Astrocyte (in vitro differentiated cells and primary cell): ENCODE measurements around the gene ICE1. TPM values are rescaled to one million over a fixed set of nuclear protein-coding genes. Genes with fewer than 3 reads are reported as not detected.

Experiments used
- DNase-seq: peaks from one replicate; pipeline ENCODE4 v3.0.0-alpha.2; 2010; ENCODE audit warnings: low read depth
- FAIRE-seq: peaks from 2 replicates; lab custom pipeline; 2011; peaks lifted over from hg19 to GRCh38; lab: Jason Lieb, UNC
- H2AFZ ChIP-seq: 2 replicates; pipeline ENCODE4 v1.6.0; 2012; ENCODE audit warnings: low read depth, low read length, inconsistent platforms
- H3K27ac ChIP-seq: 2 replicates; pipeline ENCODE4 v1.5.1; 2011; ENCODE audit warnings: low read depth, low read length, inconsistent platforms
- H3K27me3 ChIP-seq: 2 replicates; pipeline ENCODE4 v1.6.0; 2011; ENCODE audit warnings: low read length, inconsistent platforms; ENCODE audit not compliant: insufficient read depth
- H3K36me3 ChIP-seq: 2 replicates; pipeline ENCODE4 v1.5.1; 2011; ENCODE audit warnings: low read length, inconsistent platforms; ENCODE audit not compliant: insufficient read depth
- H3K4me1 ChIP-seq: 2 replicates; pipeline ENCODE4 v1.5.1; 2011; ENCODE audit warnings: low read length, inconsistent platforms; ENCODE audit not compliant: insufficient read depth
- H3K4me2 ChIP-seq: 2 replicates; pipeline ENCODE4 v1.6.0; 2012; ENCODE audit warnings: low read length, inconsistent platforms
- H3K4me3 ChIP-seq: 2 replicates; pipeline ENCODE4 v1.5.1; 2011; ENCODE audit warnings: low read depth, mild to moderate bottlenecking, low read length, inconsistent platforms; ENCODE audit not compliant: insufficient read depth
- H3K79me2 ChIP-seq: 2 replicates; pipeline ENCODE4 v1.6.0; 2012; ENCODE audit warnings: mild to moderate bottlenecking, low read length, inconsistent platforms; ENCODE audit not compliant: insufficient read depth
- H3K9ac ChIP-seq: 2 replicates; pipeline ENCODE4 v1.6.0; 2012; ENCODE audit warnings: mild to moderate bottlenecking, low read length, inconsistent platforms
- H3K9me3 ChIP-seq: 2 replicates; pipeline ENCODE4 v1.5.1; 2012; ENCODE audit warnings: low read depth, mild to moderate bottlenecking, low read length, inconsistent platforms; ENCODE audit not compliant: insufficient read depth
- H4K20me1 ChIP-seq: 2 replicates; pipeline ENCODE4 v1.6.0; 2012; ENCODE audit warnings: low read length, inconsistent platforms; ENCODE audit not compliant: insufficient read depth
- H3K27ac Mint-ChIP-seq: one replicate; pipeline ENCODE4 v1.8.0; 2021; ENCODE audit warnings: mild to moderate bottlenecking, mixed read lengths; ENCODE audit not compliant: unreplicated experiment
- H3K27me3 Mint-ChIP-seq: one replicate; pipeline ENCODE4 v1.8.0; 2021; ENCODE audit warnings: low read depth, mixed read lengths; ENCODE audit not compliant: unreplicated experiment
- H3K36me3 Mint-ChIP-seq: one replicate; pipeline ENCODE4 v1.8.0; 2021; ENCODE audit warnings: low read depth, mixed read lengths; ENCODE audit not compliant: unreplicated experiment
- H3K4me1 Mint-ChIP-seq: one replicate; pipeline ENCODE4 v1.8.0; 2021; ENCODE audit warnings: low read depth, mixed read lengths; ENCODE audit not compliant: unreplicated experiment
- H3K4me3 Mint-ChIP-seq: one replicate; pipeline ENCODE4 v1.8.0; 2021; ENCODE audit warnings: mild to moderate bottlenecking, moderate library complexity, mixed read lengths; ENCODE audit not compliant: unreplicated experiment
- H3K9me3 Mint-ChIP-seq: one replicate; pipeline ENCODE4 v1.8.0; 2021; ENCODE audit warnings: mild to moderate bottlenecking, mixed read lengths; ENCODE audit not compliant: unreplicated experiment
- CTCF ChIP-seq: IDR thresholded peaks from 2 replicates; pipeline ENCODE4 v1.5.1; 2011; ENCODE audit warnings: low read depth, mild to moderate bottlenecking, inconsistent platforms, low read length, moderate library complexity; ENCODE audit not compliant: insufficient read depth
- EZH2 ChIP-seq: IDR thresholded peaks from 2 replicates; pipeline ENCODE4 v1.6.1; 2012; ENCODE audit warnings: mild to moderate bottlenecking, low read length, inconsistent platforms; ENCODE audit not compliant: insufficient read depth
- total RNA-seq: library from RNA; stranded (reverse); gene quantifications from 2 replicates; pipeline ENCODE4 v1.2.1, GENCODE V29; 2021

ICE1 gene
- total RNA-seq, 1 donor from 2014 or later, result 40.3 TPM

- no peak for FAIRE-seq
- TF ChIP-seq CTCF (no peak), EZH2 (no peak)
- H3K4me2 ChIP-seq, result no peak overlapping the region
These were observed 98.6 kb downstream of the ICE1 start for GRCh38 chr5:5521029-5521428.

GRCh38 chr5:5521478-5521877 lies 99.0 kb downstream of the ICE1 start:
- H2AFZ ChIP-seq, result no peak overlapping the region
- no peaks in the 10 kb centered on the region for H3K27me3 ChIP-seq
- no peak overlapping the region for H3K9ac ChIP-seq
- no peak overlapping the region for H3K4me3 Mint-ChIP-seq
- H3K4me3 ChIP-seq, result no peak overlapping the region
- FAIRE-seq (no peak), DNase-seq (no peak)
- H3K36me3 Mint-ChIP-seq, result no peaks in the 10 kb centered on the region
- no peaks in the 10 kb centered on the region for H3K4me1 ChIP-seq
- no peaks in the 10 kb centered on the region for H3K36me3 ChIP-seq
- H3K4me1 Mint-ChIP-seq, result no peaks in the 10 kb centered on the region
- no peak overlapping the region for H3K27ac ChIP-seq
- H4K20me1 ChIP-seq, result no peaks in the 10 kb centered on the region
- H3K9me3 Mint-ChIP-seq, result peaks cover 8% of the 10 kb centered on the region
- no peaks in the 10 kb centered on the region for H3K9me3 ChIP-seq
- no peak overlapping the region for H3K27ac Mint-ChIP-seq
- H3K79me2 ChIP-seq, result no peaks in the 10 kb centered on the region
- TF ChIP-seq EZH2 (no peak), CTCF (no peak)
- no peaks in the 10 kb centered on the region for H3K27me3 Mint-ChIP-seq
- H3K4me2 ChIP-seq, result no peak overlapping the region

More at GRCh38 chr5:5521029-5521428, 98.6 kb downstream of the ICE1 start:
- no peak for DNase-seq
- H3K9me3 Mint-ChIP-seq, result peaks cover 8% of the 10 kb centered on the region
- no peaks in the 10 kb centered on the region for H3K79me2 ChIP-seq
- no peak overlapping the region for H3K4me3 Mint-ChIP-seq
- H3K27me3 ChIP-seq, result no peaks in the 10 kb centered on the region
- H3K27ac ChIP-seq, result no peak overlapping the region
- no peaks in the 10 kb centered on the region for H3K36me3 ChIP-seq
- peaks cover 1% of the 10 kb centered on the region for H3K36me3 Mint-ChIP-seq
- H3K4me1 Mint-ChIP-seq, result no peaks in the 10 kb centered on the region
- H3K4me1 ChIP-seq, result no peaks in the 10 kb centered on the region
- H3K9me3 ChIP-seq, result no peaks in the 10 kb centered on the region
- H2AFZ ChIP-seq, result no peak overlapping the region
- H3K4me3 ChIP-seq, result no peak overlapping the region
- no peaks in the 10 kb centered on the region for H3K27me3 Mint-ChIP-seq
- no peak overlapping the region for H3K9ac ChIP-seq
- no peaks in the 10 kb centered on the region for H4K20me1 ChIP-seq
- no peak overlapping the region for H3K27ac Mint-ChIP-seq

- H3K4me1 Mint-ChIP-seq, result no peaks in the 10 kb centered on the region
- TF ChIP-seq CTCF (no peak), EZH2 (no peak)
- Histone ChIP-seq H3K4me2 (no peak overlapping the region), H2AFZ (no peak overlapping the region), H3K27ac (no peak overlapping the region), H3K27me3 (no peaks in the 10 kb centered on the region), H3K79me2 (no peaks in the 10 kb centered on the region), H3K9ac (no peak overlapping the region), H3K4me3 (no peak overlapping the region), H3K36me3 (no peaks in the 10 kb centered on the region), H3K4me1 (no peaks in the 10 kb centered on the region), H4K20me1 (no peaks in the 10 kb centered on the region), H3K9me3 (no peaks in the 10 kb centered on the region)
- H3K4me3 Mint-ChIP-seq, result no peak overlapping the region
- H3K36me3 Mint-ChIP-seq, result no peaks in the 10 kb centered on the region
- no peak overlapping the region for H3K27ac Mint-ChIP-seq
- peaks cover 6% of the 10 kb centered on the region for H3K9me3 Mint-ChIP-seq
- H3K27me3 Mint-ChIP-seq, result no peaks in the 10 kb centered on the region
- no peak for FAIRE-seq
- DNase-seq, result no peak
These were observed 99.9 kb downstream of the ICE1 start for GRCh38 chr5:5522336-5522735.
